Spleen (tissue), 11 donors: ENCODE measurements around the gene PAPPA. TPM values are rescaled to one million over a fixed set of nuclear protein-coding genes. Genes with fewer than 3 reads are reported as not detected.

Source experiments
- DNase-seq: peaks from one replicate; pipeline ENCODE4 v3.0.0-alpha.2; 2020
- H3K27ac ChIP-seq, 8 donors: fragments of 200-600 bp; sonication (generic) in 7 of 8; 1 replicate in 4 of 8; 2 replicates in 4 of 8; pipeline versions ENCODE4 v1.5.0 to v1.8.0; 2016 to 2021; ENCODE audit warnings: inconsistent platforms in 4 of 8, mild to moderate bottlenecking in 4 of 8, moderate library complexity in 1 of 8
- H3K27me3 ChIP-seq, 7 donors: fragments of 200-600 bp; sonication (generic) in 6 of 7; replicated peaks in 1 of 7; 1 replicate in 4 of 7; 2 replicates in 3 of 7; pipeline versions ENCODE4 v1.5.0 to v1.8.0; 2016 to 2021; ENCODE audit warnings: inconsistent platforms in 3 of 7, mild to moderate bottlenecking in 1 of 7
- H3K36me3 ChIP-seq, 6 donors: fragments of 200-600 bp; sonication (generic) in 5 of 6; 1 replicate in 4 of 6; 2 replicates in 2 of 6; pipeline versions ENCODE4 v1.5.0 to v1.8.0; 2016 to 2021; ENCODE audit warnings: inconsistent platforms in 2 of 6
- H3K4me1 ChIP-seq, 6 donors: fragments of 200-600 bp; sonication (generic) in 5 of 6; 1 replicate in 3 of 6; 2 replicates in 3 of 6; pipeline versions ENCODE4 v1.5.0 to v1.8.0; 2016 to 2021; ENCODE audit warnings: inconsistent platforms in 3 of 6
- H3K4me3 ChIP-seq, 8 donors: fragments of 200-600 bp; sonication (generic) in 7 of 8; 1 replicate in 4 of 8; 2 replicates in 4 of 8; pipeline versions ENCODE4 v1.5.0 to v1.8.0; 2016 to 2021; ENCODE audit warnings: inconsistent platforms in 4 of 8, mild to moderate bottlenecking in 4 of 8, moderate library complexity in 2 of 8
- H3K9me3 ChIP-seq, 8 donors: fragments of 200-600 bp; sonication (generic) in 7 of 8; 1 replicate in 4 of 8; 2 replicates in 4 of 8; pipeline versions ENCODE4 v1.5.0 to v1.8.0; 2016 to 2021; ENCODE audit warnings: inconsistent platforms in 4 of 8
- CTCF ChIP-seq, 11 experiments: fragments of 200-600 bp in 7 of 11; fragments of 450-650 bp in 4 of 11; sonication (generic) in 4 of 11; IDR thresholded peaks in 8 of 11; conservative IDR thresholded peaks in 3 of 11; 1 replicate in 7 of 11; 2 replicates in 4 of 11; pipeline versions ENCODE4 v1.4.0 to v1.8.0; 2016 to 2021; ENCODE audit warnings: antibody characterized with exemption in 11 of 11, inconsistent platforms in 4 of 11, mild to moderate bottlenecking in 1 of 11
- POLR2A ChIP-seq, 3 donors: fragments of 450-650 bp; IDR thresholded peaks; one replicate each; pipeline ENCODE4 v1.5.1; 2017; ENCODE audit warnings: antibody characterized with exemption in 3 of 3, mild to moderate bottlenecking in 1 of 3
- POLR2AphosphoS5 ChIP-seq, 3 donors: sonication (generic); formaldehyde crosslinking; IDR thresholded peaks; one replicate each; pipeline ENCODE4 v1.5.1; 2017; ENCODE audit warnings: antibody characterized with exemption in 3 of 3
- WGBS, 5 donors: extraction: QIAGEN DNeasy Blood & Tissue Kit in 3 of 5; methylation state at CpG; one replicate each; pipeline versions ENCODE4 v1.1.5 to v1.1.7; 2013 to 2018; 5-methylcytosine and 5-hydroxymethylcytosine counted together
- intact Hi-C: fragments of 100-400 bp; cut with DNase I; formaldehyde crosslinking; loops from one replicate; pipeline ENCODE4 v1.15.0; 2023; ENCODE audit warnings: low total_unique reads
- polyA plus RNA-seq, 3 donors: library from polyadenylated mRNA; stranded (reverse); fragments of 200-250 nt; gene quantifications; one replicate each; pipeline ENCODE4 v1.2.1, GENCODE V29; 2013
- total RNA-seq, 7 donors: library from RNA; depleted of rRNA in 3 of 7; stranded (reverse); fragments of >200 nt in 3 of 7; fragmentation: NEBNext Ultra II Directional in 4 of 7; extraction: Animal tissue kit (Norgen Biotek cat#: 25700) in 4 of 7; gene quantifications; one replicate each; pipeline versions ENCODE4 v1.1.0 to v1.2.1, GENCODE V29; 2016 to 2021
- donor health status: healthy with polysubstance abuse.
- donor health status: DM: no; HTN: no; CAD: no; lungs with moderate emphysema.
- donor health status: DM: no; HTN: no; CAD: no.
- donor health status: Bipolar disorder and iron deficiency.
- donor health status: healthy.
- donor health status: DM: no; HTN: no; CAD: no.
- donor health status: DM: yes; HTN: yes; CAD: no.

The PAPPA gene
- total and polyA plus RNA-seq, 10 donors, result 0.13 to 1.4 (median 0.45) TPM

- 86 to 92% (median 88%) methylated on average over 2 of the region's 2 CpGs for WGBS, 5 donors
Observed at GRCh38 chr9:116345393-116345792, 191.8 kb downstream of the PAPPA start.

GRCh38 chr9:116345817-116346216, 192.2 kb downstream of the PAPPA start:
- Histone ChIP-seq H3K4me3 (no peak overlapping the region), H3K4me1 (no peaks in the 10 kb centered on the region), H3K9me3 (no peaks in the 10 kb centered on the region), H3K27me3 (no peaks in the 10 kb centered on the region), H3K36me3 (no peaks in the 10 kb centered on the region), H3K27ac (no peak overlapping the region)
- TF ChIP-seq POLR2A (IDR thresholded peaks at IDR 0.05) (no peak), POLR2AphosphoS5 (IDR thresholded peaks at IDR 0.05) (no peak), CTCF (IDR thresholded peaks at IDR 0.05 in 8 of 11, conservative IDR thresholded peaks at IDR 0.05 in 3 of 11) (no peak)
- 71 to 86% (median 79%) methylated on average over 3 of the region's 3 CpGs for WGBS, 5 donors
- intact Hi-C loops, result no loop called here
- DNase-seq, result no peak

More at GRCh38 chr9:116345393-116345792, 191.8 kb downstream of the PAPPA start:
- Histone ChIP-seq H3K27ac (no peak overlapping the region), H3K27me3 (no peaks in the 10 kb centered on the region), H3K4me3 (no peak overlapping the region), H3K36me3 (no peaks in the 10 kb centered on the region), H3K4me1 (no peaks in the 10 kb centered on the region), H3K9me3 (no peaks in the 10 kb centered on the region)
- no peak for TF ChIP-seq POLR2A (IDR thresholded peaks at IDR 0.05)
- no peak for TF ChIP-seq POLR2AphosphoS5 (IDR thresholded peaks at IDR 0.05)
- no peak for TF ChIP-seq CTCF (IDR thresholded peaks at IDR 0.05 in 8 of 11, conservative IDR thresholded peaks at IDR 0.05 in 3 of 11)
- DNase-seq, result no peak
- intact Hi-C loops, result no loop called here

GRCh38 chr9:116349684-116350083, 196.1 kb downstream of the PAPPA start:
- WGBS, 5 donors, result 82 to 92% (median 85%) methylated on average over 6 of the region's 6 CpGs

GRCh38 chr9:116350213-116350612, 196.6 kb downstream of the PAPPA start:
- WGBS, 5 donors, result 37 to 49% (median 40%) methylated on average over 2 of the region's 2 CpGs
- no peaks in the 10 kb centered on the region for H3K4me1 ChIP-seq
- no peaks in the 10 kb centered on the region for H3K36me3 ChIP-seq
- no peak for DNase-seq
- H3K4me3 ChIP-seq, result no peak overlapping the region
- no peak overlapping the region for H3K27ac ChIP-seq
- no peaks in the 10 kb centered on the region for H3K9me3 ChIP-seq
- TF ChIP-seq CTCF (IDR thresholded peaks at IDR 0.05 in 8 of 11, conservative IDR thresholded peaks at IDR 0.05 in 3 of 11) (no peak), POLR2AphosphoS5 (IDR thresholded peaks at IDR 0.05) (no peak)
- peaks cover 0 to 11% (median 0%) of the 10 kb centered on the region in 7 donors for H3K27me3 ChIP-seq
- intact Hi-C loops, result no loop called here

More at GRCh38 chr9:116349684-116350083, 196.1 kb downstream of the PAPPA start:
- no peaks in the 10 kb centered on the region for H3K4me1 ChIP-seq
- no peak overlapping the region for H3K4me3 ChIP-seq
- DNase-seq, result no peak
- H3K9me3 ChIP-seq, result no peaks in the 10 kb centered on the region
- no peak overlapping the region for H3K27ac ChIP-seq
- no peak for TF ChIP-seq CTCF (IDR thresholded peaks at IDR 0.05 in 8 of 11, conservative IDR thresholded peaks at IDR 0.05 in 3 of 11)
- no peak for TF ChIP-seq POLR2AphosphoS5 (IDR thresholded peaks at IDR 0.05)
- TF ChIP-seq POLR2A (IDR thresholded peaks at IDR 0.05), result no peak
- intact Hi-C loops, result no loop called here
- H3K27me3 ChIP-seq, result peaks cover 0 to 11% (median 0%) of the 10 kb centered on the region in 7 donors
- no peaks in the 10 kb centered on the region for H3K36me3 ChIP-seq
